ENCODE results near the gene ARHGEF6.

Gene ARHGEF6

DNA sequence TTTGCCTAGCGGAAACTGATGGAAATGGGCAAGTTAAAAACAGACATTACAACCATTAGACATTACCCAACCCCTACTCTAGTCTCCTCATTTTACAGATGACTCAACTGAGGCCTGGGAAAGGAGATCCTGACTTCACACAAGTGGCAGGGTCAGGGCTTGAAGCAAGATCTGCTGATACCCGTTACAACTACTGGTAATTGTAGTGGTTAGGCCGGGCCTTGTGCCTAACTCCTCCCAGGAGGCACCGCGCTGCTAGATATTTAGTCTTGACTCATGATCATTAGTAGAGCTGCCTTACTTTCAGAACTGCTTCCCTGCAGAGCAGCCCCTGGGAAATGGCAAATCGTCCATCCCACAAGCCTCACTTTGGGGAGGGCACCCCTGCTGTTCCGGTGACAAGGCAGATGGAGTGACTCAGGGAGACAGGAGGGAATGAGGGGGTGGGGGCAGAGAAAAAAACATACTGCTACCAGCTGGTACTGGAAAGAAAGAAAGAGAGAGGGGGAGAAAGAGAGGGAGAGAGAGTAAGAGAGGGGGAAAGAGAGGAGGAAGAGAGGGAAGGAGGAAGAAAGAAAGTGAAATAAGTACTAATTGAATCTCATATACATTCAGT is 12.2 kb downstream of the ARHGEF6 start:
- peak; percentile 56 for DNase-seq

GRCh38 chrX:136767104-136767941 is 13.4 kb downstream of the ARHGEF6 start:
- Mint-ChIP-seq H3K36me3 (peaks cover 37% of the 10 kb centered on the region), H3K4me1 (peaks cover 75% of the 10 kb centered on the region), H3K9me3 (no peaks in the 10 kb centered on the region), H3K27me3 (no peaks in the 10 kb centered on the region), H3K27ac (peak overlapping the region; percentile 88), H3K4me3 (peak overlapping the region; percentile 71)
- CTCF ChIA-PET = interaction anchor here (1.2 to 1.6 kb wide), 2 partner anchors 15 to 158 kb away, joined by 3 to 4 read pairs; no protein-coding TSS in a partner anchor
- DNase-seq = peak; percentile 67

More for the DNA sequence above, 12.2 kb downstream of the ARHGEF6 start:
- Mint-ChIP-seq H3K27ac (peak overlapping the region; percentile 88), H3K27me3 (no peaks in the 10 kb centered on the region), H3K36me3 (peaks cover 37% of the 10 kb centered on the region), H3K9me3 (no peaks in the 10 kb centered on the region), H3K4me3 (peak overlapping the region; percentile 71), H3K4me1 (peaks cover 66% of the 10 kb centered on the region)
- CTCF ChIA-PET = interaction anchor here (1.6 kb wide), 1 partner anchor 157 kb away, joined by 4 read pairs; no protein-coding TSS in a partner anchor

- H3K9me3 Mint-ChIP-seq = no peaks in the 10 kb centered on the region
- CTCF ChIA-PET = interaction anchor here (1.2 kb wide), 1 partner anchor 14 kb away, joined by 3 read pairs; no protein-coding TSS in a partner anchor
- H3K4me1 Mint-ChIP-seq = peaks cover 72% of the 10 kb centered on the region
- H3K27me3 Mint-ChIP-seq = no peaks in the 10 kb centered on the region
- DNase-seq = no peak
- H3K4me3 Mint-ChIP-seq = peak overlapping the region; percentile 67
- H3K27ac Mint-ChIP-seq = peak overlapping the region; percentile 85
- peaks cover 33% of the 10 kb centered on the region for H3K36me3 Mint-ChIP-seq
Measured at GRCh38 chrX:136766785-136767103, 14.0 kb downstream of the ARHGEF6 start.

- DNase-seq = no peak
- Mint-ChIP-seq H3K9me3 (no peaks in the 10 kb centered on the region), H3K27ac (peak overlapping the region; percentile 85), H3K4me1 (peaks cover 74% of the 10 kb centered on the region), H3K4me3 (peak overlapping the region; percentile 67), H3K36me3 (peaks cover 31% of the 10 kb centered on the region), H3K27me3 (no peaks in the 10 kb centered on the region)
- CTCF ChIA-PET = interaction anchor here (1.4 kb wide), 1 partner anchor 13 kb away, joined by 3 read pairs; no protein-coding TSS in a partner anchor
Measured at GRCh38 chrX:136765821-136766356, 14.8 kb downstream of the ARHGEF6 start.

DNA sequence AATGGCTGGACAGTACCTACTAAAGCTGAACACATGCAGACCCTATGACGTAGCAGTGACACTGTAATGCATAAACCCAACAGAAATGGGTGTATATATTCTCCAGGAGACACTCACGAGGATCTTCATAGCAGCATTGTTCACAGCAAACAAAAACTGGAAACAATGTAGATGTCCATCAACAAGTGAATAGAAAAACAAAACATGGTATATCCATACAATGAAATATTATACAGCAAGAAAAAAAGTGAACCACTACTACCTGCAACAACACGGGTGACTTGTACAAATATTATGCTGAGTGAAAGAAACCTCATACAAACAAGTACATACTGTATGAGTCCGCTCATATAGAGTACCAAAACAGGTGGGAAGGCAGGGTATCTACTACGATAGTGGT is 16.5 kb downstream of the ARHGEF6 start:
- Mint-ChIP-seq H3K4me3 (no peak overlapping the region), H3K27ac (peak overlapping the region; percentile 33), H3K27me3 (no peaks in the 10 kb centered on the region), H3K4me1 (peaks cover 70% of the 10 kb centered on the region), H3K36me3 (peaks cover 35% of the 10 kb centered on the region), H3K9me3 (no peaks in the 10 kb centered on the region)
- CTCF ChIA-PET = interaction anchor here (0.6 kb wide), 2 partner anchors 11 to 165 kb away, joined by 3 to 4 read pairs; no protein-coding TSS in a partner anchor
- DNase-seq = no peak

DNA sequence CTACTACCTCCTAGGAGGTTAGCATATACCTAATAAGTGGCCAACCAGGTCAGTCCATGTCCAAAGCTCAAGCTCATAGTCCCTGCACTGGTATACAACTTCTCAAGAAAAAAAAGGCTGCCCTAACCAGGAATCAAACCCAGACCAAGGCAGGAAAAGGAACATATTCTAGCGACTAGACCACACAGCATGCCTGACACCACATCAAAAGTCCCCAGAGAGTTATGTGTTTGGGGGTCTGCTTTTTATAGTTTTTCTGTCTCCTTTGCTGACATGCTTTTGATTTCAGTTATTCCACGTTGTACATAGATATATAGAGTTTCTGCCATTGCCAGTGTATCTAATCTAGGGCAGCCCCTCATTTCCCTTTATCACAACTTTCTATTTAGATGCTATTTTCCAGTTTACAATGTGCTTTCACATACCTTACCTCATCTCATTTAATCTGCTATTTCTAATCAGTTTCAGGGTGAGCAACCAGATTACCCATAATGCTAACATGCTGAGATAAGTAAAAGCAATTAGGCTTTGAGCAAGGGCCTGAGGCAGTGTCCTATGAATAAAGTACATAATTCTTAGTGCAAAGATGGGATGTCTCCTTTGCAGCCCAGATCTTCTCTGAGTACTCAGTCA is 17.8 kb downstream of the ARHGEF6 start:
- Mint-ChIP-seq H3K27me3 (no peaks in the 10 kb centered on the region), H3K36me3 (peaks cover 41% of the 10 kb centered on the region)

DNA sequence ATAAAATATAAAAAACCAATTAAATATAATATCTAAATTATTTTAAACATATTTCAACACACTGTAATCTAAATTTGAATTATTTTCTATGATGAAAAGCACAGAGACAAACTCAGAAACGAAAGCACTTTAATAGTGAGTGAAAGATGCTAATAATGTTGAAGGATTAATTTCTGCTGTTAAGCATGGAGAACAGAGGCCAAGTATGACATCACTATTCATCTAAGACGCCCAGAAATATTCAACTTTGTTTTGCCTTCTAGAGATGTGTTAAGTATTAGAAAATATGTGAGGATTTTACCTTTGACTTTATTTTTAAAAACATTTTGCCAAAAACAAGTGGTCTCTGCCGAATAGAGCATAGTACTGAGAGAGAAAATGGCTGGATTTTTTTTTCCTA is 19.3 kb downstream of the ARHGEF6 start:
- H3K4me3 Mint-ChIP-seq = no peak overlapping the region
- peaks cover 47% of the 10 kb centered on the region for H3K36me3 Mint-ChIP-seq
- no peaks in the 10 kb centered on the region for H3K9me3 Mint-ChIP-seq
- CTCF ChIA-PET = no interaction called here
- no peak overlapping the region for H3K27ac Mint-ChIP-seq
- H3K27me3 Mint-ChIP-seq = no peaks in the 10 kb centered on the region
- no peak for DNase-seq
- peaks cover 65% of the 10 kb centered on the region for H3K4me1 Mint-ChIP-seq

More for the DNA sequence above, 17.8 kb downstream of the ARHGEF6 start:
- peak overlapping the region; percentile 11 for H3K4me3 Mint-ChIP-seq
- peak overlapping the region; percentile 65 for H3K27ac Mint-ChIP-seq
- no peak for DNase-seq
- H3K4me1 Mint-ChIP-seq = peaks cover 64% of the 10 kb centered on the region
- CTCF ChIA-PET = no interaction called here
- no peaks in the 10 kb centered on the region for H3K9me3 Mint-ChIP-seq

GRCh38 chrX:136759968-136760367 is 20.8 kb downstream of the ARHGEF6 start:
- Mint-ChIP-seq H3K4me3 (no peak overlapping the region), H3K36me3 (peaks cover 46% of the 10 kb centered on the region), H3K9me3 (no peaks in the 10 kb centered on the region), H3K27me3 (no peaks in the 10 kb centered on the region), H3K4me1 (peaks cover 65% of the 10 kb centered on the region), H3K27ac (no peak overlapping the region)
- no peak for DNase-seq
- CTCF ChIA-PET = interaction anchor here (1.5 kb wide), 1 partner anchor 14 kb away, joined by 4 read pairs; no protein-coding TSS in a partner anchor

DNA sequence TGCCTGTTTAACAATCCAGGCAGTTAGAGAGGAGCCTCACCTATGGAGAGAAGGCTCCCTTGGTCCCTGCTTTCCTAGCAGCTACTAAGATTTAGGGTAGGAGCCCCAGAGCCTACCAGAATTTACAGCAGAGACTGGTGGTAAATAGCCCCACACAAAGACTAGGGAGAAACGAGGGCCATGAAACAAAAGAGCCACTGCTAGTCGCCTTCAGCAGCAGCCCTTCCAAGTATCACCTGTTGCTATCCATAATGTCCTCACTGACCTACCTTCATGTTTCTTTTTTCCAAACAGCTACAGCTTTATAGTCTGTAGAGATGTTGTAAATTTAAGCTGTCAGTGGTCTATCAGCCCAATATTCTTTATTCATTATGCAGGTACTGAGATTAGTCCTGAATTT is 25.3 kb downstream of the ARHGEF6 start:
- H3K27ac Mint-ChIP-seq = no peak overlapping the region
- DNase-seq = no peak
- H3K27me3 Mint-ChIP-seq = no peaks in the 10 kb centered on the region
- H3K9me3 Mint-ChIP-seq = no peaks in the 10 kb centered on the region
- H3K4me1 Mint-ChIP-seq = peaks cover 52% of the 10 kb centered on the region
- H3K4me3 Mint-ChIP-seq = no peak overlapping the region
- CTCF ChIA-PET = no interaction called here
- H3K36me3 Mint-ChIP-seq = peaks cover 42% of the 10 kb centered on the region

GRCh38 chrX:136754651-136755050 is 26.1 kb downstream of the ARHGEF6 start:
- peak; percentile 52 for DNase-seq
- Mint-ChIP-seq H3K4me1 (peaks cover 53% of the 10 kb centered on the region), H3K27ac (peak overlapping the region; percentile 37), H3K27me3 (no peaks in the 10 kb centered on the region), H3K9me3 (no peaks in the 10 kb centered on the region), H3K4me3 (no peak overlapping the region), H3K36me3 (peaks cover 40% of the 10 kb centered on the region)
- CTCF ChIA-PET = no interaction called here

GRCh38 chrX:136752796-136753195 is 27.9 kb downstream of the ARHGEF6 start:
- no peaks in the 10 kb centered on the region for H3K9me3 Mint-ChIP-seq
- H3K27ac Mint-ChIP-seq = no peak overlapping the region
- no peak overlapping the region for H3K4me3 Mint-ChIP-seq
- CTCF ChIA-PET = interaction anchor here (0.6 to 1.3 kb wide), 5 partner anchors 8 to 27 kb away, joined by 3 to 6 read pairs (median 3); no protein-coding TSS in a partner anchor
- H3K4me1 Mint-ChIP-seq = peaks cover 60% of the 10 kb centered on the region
- peaks cover 35% of the 10 kb centered on the region for H3K36me3 Mint-ChIP-seq
- no peaks in the 10 kb centered on the region for H3K27me3 Mint-ChIP-seq
- no peak for DNase-seq

GRCh38 chrX:136752346-136752745 is 28.4 kb downstream of the ARHGEF6 start:
- Mint-ChIP-seq H3K27ac (no peak overlapping the region), H3K4me1 (peaks cover 62% of the 10 kb centered on the region), H3K9me3 (no peaks in the 10 kb centered on the region), H3K4me3 (no peak overlapping the region), H3K36me3 (peaks cover 34% of the 10 kb centered on the region), H3K27me3 (no peaks in the 10 kb centered on the region)
- CTCF ChIA-PET = interaction anchor here (1.0 to 1.2 kb wide), 3 partner anchors 13 to 28 kb away, joined by 3 read pairs; no protein-coding TSS in a partner anchor
- no peak for DNase-seq

GRCh38 chrX:136750364-136750763 is 30.4 kb downstream of the ARHGEF6 start:
- Mint-ChIP-seq H3K4me3 (no peak overlapping the region), H3K9me3 (no peaks in the 10 kb centered on the region), H3K36me3 (peaks cover 37% of the 10 kb centered on the region), H3K27ac (no peak overlapping the region), H3K27me3 (no peaks in the 10 kb centered on the region), H3K4me1 (peaks cover 64% of the 10 kb centered on the region)
- CTCF ChIA-PET = interaction anchor here (1.5 kb wide), 1 partner anchor 129 kb away, joined by 4 read pairs; no protein-coding TSS in a partner anchor
- DNase-seq = no peak
